Neural cell (in vitro differentiated cells): ENCODE measurements around the gene SLC29A1. TPM values are rescaled to one million over a fixed set of nuclear protein-coding genes. Genes with fewer than 3 reads are reported as not detected.

Experiments
- H2AFZ ChIP-seq: fragments of 200-600, 300-800 bp; sonication (generic), shearing (Covaris generic); 2 replicates; pipeline ENCODE4 v1.6.0; 2014; ENCODE audit warnings: low read depth, mild to moderate bottlenecking, antibody characterized with exemption, low read length, moderate library complexity
- H3F3A ChIP-seq: fragments of 200-600 bp; shearing (Covaris generic); 2 replicates; pipeline ENCODE4 v1.6.1; 2016; ENCODE audit warnings: mild to moderate bottlenecking, moderate library complexity, mixed read lengths, antibody characterized with exemption, low read length; ENCODE audit not compliant: insufficient read depth, poor library complexity, severe bottlenecking
- H3K27ac ChIP-seq: fragments of 200-600, 300-800 bp; sonication (generic), shearing (Covaris generic); 2 replicates; pipeline ENCODE4 v1.5.1; 2014; ENCODE audit warnings: mild to moderate bottlenecking, low read length, moderate library complexity
- H3K27me3 ChIP-seq: fragments of 300-800, 200-600 bp; sonication (generic), shearing (Covaris generic); 2 replicates; pipeline ENCODE4 v1.6.0; 2014; ENCODE audit warnings: mild to moderate bottlenecking, low read depth, low read length, moderate library complexity; ENCODE audit not compliant: insufficient read depth
- H3K36me3 ChIP-seq: fragments of 300-800, 200-600 bp; sonication (generic), shearing (Covaris generic); 2 replicates; pipeline ENCODE4 v1.5.1; 2014; ENCODE audit warnings: mild to moderate bottlenecking, antibody characterized with exemption, low read length, moderate library complexity; ENCODE audit not compliant: insufficient read depth
- H3K4me2 ChIP-seq: fragments of 300-800, 200-600 bp; sonication (generic), shearing (Covaris generic); 2 replicates; pipeline ENCODE4 v1.6.0; 2014; ENCODE audit warnings: mild to moderate bottlenecking, low read length
- H3K4me3 ChIP-seq: fragments of 300-800, 200-600 bp; sonication (generic), shearing (Covaris generic); 2 replicates; pipeline ENCODE4 v1.5.1; 2014; ENCODE audit warnings: mild to moderate bottlenecking, low read length, moderate library complexity
- H3K79me2 ChIP-seq: fragments of 200-600 bp; shearing (Covaris generic); replicated peaks from 2 replicates; pipeline ENCODE4 v1.6.0; 2014; ENCODE audit warnings: mild to moderate bottlenecking, low read length, moderate library complexity; ENCODE audit not compliant: insufficient read depth
- H3K9ac ChIP-seq: fragments of 300-800, 200-600 bp; sonication (generic), shearing (Covaris generic); 2 replicates; pipeline ENCODE4 v1.6.1; 2016; ENCODE audit warnings: mild to moderate bottlenecking, low read length, mixed read lengths
- H3K9me2 ChIP-seq: fragments of 200-600 bp; shearing (Covaris generic); 2 replicates; pipeline ENCODE4 v1.6.1; 2016; ENCODE audit warnings: mild to moderate bottlenecking, low read length, mixed read lengths; ENCODE audit not compliant: insufficient read depth
- H3K9me3 ChIP-seq: fragments of 200-600, 300-800 bp; sonication (generic), shearing (Covaris generic); 2 replicates; pipeline ENCODE4 v1.6.1; 2016; ENCODE audit warnings: mild to moderate bottlenecking, mixed run types, low read length, moderate library complexity, mixed read lengths
- H4K20me1 ChIP-seq: fragments of 200-600 bp; shearing (Covaris generic); 2 replicates; pipeline ENCODE4 v1.6.1; 2016; ENCODE audit warnings: mild to moderate bottlenecking, mixed run types; ENCODE audit not compliant: insufficient read depth
- EP300 ChIP-seq: fragments of 450-650 bp; conservative IDR thresholded peaks from 2 replicates; pipeline ENCODE4 v1.6.1; 2014; ENCODE audit warnings: antibody characterized with exemption, mild to moderate bottlenecking, moderate library complexity; ENCODE audit not compliant: poor library complexity, severe bottlenecking
- EZH2 ChIP-seq: fragments of 200-600, 300-800 bp; shearing (Covaris generic), sonication (generic); IDR thresholded peaks from 2 replicates; pipeline ENCODE4 v1.6.1; 2014; ENCODE audit warnings: antibody characterized with exemption, low read length, borderline replicate concordance, mild to moderate bottlenecking; ENCODE audit not compliant: insufficient read depth, poor library complexity, severe bottlenecking
- MXI1 ChIP-seq: fragments of 450-650 bp; conservative IDR thresholded peaks from 2 replicates; pipeline ENCODE4 v1.6.1; 2014; ENCODE audit warnings: antibody characterized with exemption, mild to moderate bottlenecking; ENCODE audit not compliant: poor library complexity, severe bottlenecking
- POLR2AphosphoS5 ChIP-seq: IDR thresholded peaks from 2 replicates; pipeline ENCODE4 v1.6.1; 2012
- RAD21 ChIP-seq: fragments of 450-650 bp; conservative IDR thresholded peaks from 2 replicates; pipeline ENCODE4 v1.6.1; 2014; ENCODE audit warnings: antibody characterized with exemption, mild to moderate bottlenecking, moderate library complexity
- SMC3 ChIP-seq: fragments of 450-650 bp; conservative IDR thresholded peaks from 2 replicates; pipeline ENCODE4 v1.6.1; 2014; ENCODE audit warnings: antibody characterized with exemption, mild to moderate bottlenecking, moderate library complexity; ENCODE audit not compliant: poor library complexity
- TAF1 ChIP-seq: IDR thresholded peaks from 2 replicates; pipeline ENCODE4 v1.6.1; 2012; ENCODE audit warnings: low read depth
- polyA plus RNA-seq: library from polyadenylated mRNA; depleted of rRNA; stranded (reverse); fragments of >200 nt; gene quantifications from 2 replicates; pipeline ENCODE4 v1.2.3, GENCODE V29; 2014
- TF ChIP-seq, protein P1 (sequence below): IDR thresholded peaks from 2 replicates; pipeline ENCODE4 v1.6.1; 2012; ENCODE audit warnings: borderline replicate concordance
- TF ChIP-seq, protein P2 (sequence below): fragments of 450-650 bp; IDR thresholded peaks from 2 replicates; pipeline ENCODE4 v1.5.1; 2014; ENCODE audit warnings: antibody characterized with exemption, mild to moderate bottlenecking, moderate library complexity; ENCODE audit not compliant: poor library complexity, severe bottlenecking

The SLC29A1 gene
- polyA plus RNA-seq, 1 donor from 2014 or later: 18.9 TPM

DNA sequence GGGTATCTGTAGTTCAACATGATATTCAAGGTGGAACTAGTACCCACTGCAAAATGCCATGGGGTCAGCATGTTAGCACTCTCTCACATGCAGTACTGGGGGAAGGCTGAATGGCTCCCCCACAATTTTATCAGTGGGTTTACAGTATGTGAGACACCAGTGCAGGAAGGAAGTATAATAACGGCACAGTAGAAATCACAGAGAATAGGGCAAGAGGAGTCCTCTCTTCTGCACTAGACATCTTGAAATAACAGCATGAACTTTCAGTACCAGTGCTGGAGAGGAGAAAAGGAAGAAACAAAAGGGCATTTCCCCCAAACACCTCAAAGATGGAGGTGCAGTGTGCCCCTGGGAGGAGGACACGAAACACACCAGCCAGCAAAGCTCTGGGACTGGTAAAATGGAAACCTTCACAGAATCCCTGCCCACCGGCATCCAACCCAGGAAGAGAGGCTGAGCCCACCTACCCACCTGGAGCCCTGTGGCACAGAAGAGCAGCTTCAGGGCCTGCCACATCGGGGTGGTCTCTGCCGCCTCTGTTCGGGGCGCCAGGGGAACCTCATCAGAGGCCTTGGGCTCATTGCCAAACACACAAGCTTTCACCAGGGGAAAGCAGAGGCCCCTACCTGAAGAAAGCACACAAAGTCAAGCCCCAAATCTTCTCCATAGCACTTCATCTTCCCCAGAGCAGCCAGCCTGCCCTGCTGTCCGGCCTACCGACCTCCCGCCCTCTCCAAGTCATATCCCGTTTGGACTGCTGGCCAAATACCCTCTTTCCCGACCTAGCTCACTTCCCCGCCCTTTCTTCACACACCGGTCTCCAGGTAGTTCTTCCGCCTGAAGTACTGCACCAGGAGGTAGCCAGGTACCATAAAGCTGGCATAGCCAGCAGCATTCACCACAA lies 32.7 kb downstream of the SLC29A1 start:
- peak overlapping the region; percentile 94 for H3K4me2 ChIP-seq
- peak; percentile 11 for TF ChIP-seq POLR2AphosphoS5
- no peak for TF ChIP-seq TAF1
- TF ChIP-seq, protein P1, sequence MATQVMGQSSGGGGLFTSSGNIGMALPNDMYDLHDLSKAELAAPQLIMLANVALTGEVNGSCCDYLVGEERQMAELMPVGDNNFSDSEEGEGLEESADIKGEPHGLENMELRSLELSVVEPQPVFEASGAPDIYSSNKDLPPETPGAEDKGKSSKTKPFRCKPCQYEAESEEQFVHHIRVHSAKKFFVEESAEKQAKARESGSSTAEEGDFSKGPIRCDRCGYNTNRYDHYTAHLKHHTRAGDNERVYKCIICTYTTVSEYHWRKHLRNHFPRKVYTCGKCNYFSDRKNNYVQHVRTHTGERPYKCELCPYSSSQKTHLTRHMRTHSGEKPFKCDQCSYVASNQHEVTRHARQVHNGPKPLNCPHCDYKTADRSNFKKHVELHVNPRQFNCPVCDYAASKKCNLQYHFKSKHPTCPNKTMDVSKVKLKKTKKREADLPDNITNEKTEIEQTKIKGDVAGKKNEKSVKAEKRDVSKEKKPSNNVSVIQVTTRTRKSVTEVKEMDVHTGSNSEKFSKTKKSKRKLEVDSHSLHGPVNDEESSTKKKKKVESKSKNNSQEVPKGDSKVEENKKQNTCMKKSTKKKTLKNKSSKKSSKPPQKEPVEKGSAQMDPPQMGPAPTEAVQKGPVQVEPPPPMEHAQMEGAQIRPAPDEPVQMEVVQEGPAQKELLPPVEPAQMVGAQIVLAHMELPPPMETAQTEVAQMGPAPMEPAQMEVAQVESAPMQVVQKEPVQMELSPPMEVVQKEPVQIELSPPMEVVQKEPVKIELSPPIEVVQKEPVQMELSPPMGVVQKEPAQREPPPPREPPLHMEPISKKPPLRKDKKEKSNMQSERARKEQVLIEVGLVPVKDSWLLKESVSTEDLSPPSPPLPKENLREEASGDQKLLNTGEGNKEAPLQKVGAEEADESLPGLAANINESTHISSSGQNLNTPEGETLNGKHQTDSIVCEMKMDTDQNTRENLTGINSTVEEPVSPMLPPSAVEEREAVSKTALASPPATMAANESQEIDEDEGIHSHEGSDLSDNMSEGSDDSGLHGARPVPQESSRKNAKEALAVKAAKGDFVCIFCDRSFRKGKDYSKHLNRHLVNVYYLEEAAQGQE: no peak
- no peak for TF ChIP-seq RAD21
- H3K9ac ChIP-seq: peak overlapping the region; percentile 96
- peak overlapping the region; percentile 94 for H2AFZ ChIP-seq
- peaks cover 27% of the 10 kb centered on the region for H3K79me2 ChIP-seq
- peak overlapping the region; percentile 86 for H3K27ac ChIP-seq
- H4K20me1 ChIP-seq: no peaks in the 10 kb centered on the region
- H3F3A ChIP-seq: no peaks in the 10 kb centered on the region
- H3K4me3 ChIP-seq: peak overlapping the region; percentile 98
- H3K9me2 ChIP-seq: no peaks in the 10 kb centered on the region
- H3K27me3 ChIP-seq: no peaks in the 10 kb centered on the region
- H3K9me3 ChIP-seq: no peaks in the 10 kb centered on the region
- peaks cover 8% of the 10 kb centered on the region for H3K36me3 ChIP-seq

DNA sequence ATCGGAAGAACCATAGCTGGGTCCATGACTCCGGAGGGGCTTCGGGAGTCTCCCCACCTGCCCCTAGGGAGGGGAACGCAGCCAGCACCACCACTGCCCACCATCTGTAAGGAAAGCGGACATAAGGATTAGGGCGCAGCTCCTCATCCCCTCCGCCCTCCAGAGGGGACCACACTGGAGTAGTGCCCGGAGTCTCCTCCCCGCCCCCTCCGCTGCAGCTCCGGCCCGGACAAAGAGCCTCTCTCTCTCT lies 33.3 kb downstream of the SLC29A1 start:
- Histone ChIP-seq H3K36me3 (peaks cover 3% of the 10 kb centered on the region), H3K79me2 (peaks cover 24% of the 10 kb centered on the region)

More for the DNA sequence above, 33.3 kb downstream of the SLC29A1 start:
- H3K9me3 ChIP-seq: no peaks in the 10 kb centered on the region
- peak overlapping the region; percentile 94 for H2AFZ ChIP-seq
- H4K20me1 ChIP-seq: no peaks in the 10 kb centered on the region
- TF ChIP-seq, protein P2, sequence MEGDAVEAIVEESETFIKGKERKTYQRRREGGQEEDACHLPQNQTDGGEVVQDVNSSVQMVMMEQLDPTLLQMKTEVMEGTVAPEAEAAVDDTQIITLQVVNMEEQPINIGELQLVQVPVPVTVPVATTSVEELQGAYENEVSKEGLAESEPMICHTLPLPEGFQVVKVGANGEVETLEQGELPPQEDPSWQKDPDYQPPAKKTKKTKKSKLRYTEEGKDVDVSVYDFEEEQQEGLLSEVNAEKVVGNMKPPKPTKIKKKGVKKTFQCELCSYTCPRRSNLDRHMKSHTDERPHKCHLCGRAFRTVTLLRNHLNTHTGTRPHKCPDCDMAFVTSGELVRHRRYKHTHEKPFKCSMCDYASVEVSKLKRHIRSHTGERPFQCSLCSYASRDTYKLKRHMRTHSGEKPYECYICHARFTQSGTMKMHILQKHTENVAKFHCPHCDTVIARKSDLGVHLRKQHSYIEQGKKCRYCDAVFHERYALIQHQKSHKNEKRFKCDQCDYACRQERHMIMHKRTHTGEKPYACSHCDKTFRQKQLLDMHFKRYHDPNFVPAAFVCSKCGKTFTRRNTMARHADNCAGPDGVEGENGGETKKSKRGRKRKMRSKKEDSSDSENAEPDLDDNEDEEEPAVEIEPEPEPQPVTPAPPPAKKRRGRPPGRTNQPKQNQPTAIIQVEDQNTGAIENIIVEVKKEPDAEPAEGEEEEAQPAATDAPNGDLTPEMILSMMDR: no peak
- no peak for TF ChIP-seq EP300
- TF ChIP-seq SMC3: no peak
- no peak for TF ChIP-seq POLR2AphosphoS5
- no peak for TF ChIP-seq EZH2
- TF ChIP-seq, protein P1: no peak
- TF ChIP-seq TAF1: no peak
- no peak for TF ChIP-seq MXI1
- no peak for TF ChIP-seq RAD21
- H3K4me3 ChIP-seq: peak overlapping the region; percentile 98
- peak overlapping the region; percentile 86 for H3K27ac ChIP-seq
- no peaks in the 10 kb centered on the region for H3K27me3 ChIP-seq
- H3F3A ChIP-seq: no peaks in the 10 kb centered on the region
- no peaks in the 10 kb centered on the region for H3K9me2 ChIP-seq
- peak overlapping the region; percentile 96 for H3K9ac ChIP-seq
- H3K4me2 ChIP-seq: peak overlapping the region; percentile 94
